NCI-H510A (cell line): Measurements from ENCODE around the gene CYP26A1.

Experiments used
- DNase-seq: peaks from one replicate; lab custom pipeline; 2025; lab: John Stamatoyannopoulos, UW

Gene CYP26A1

DNA sequence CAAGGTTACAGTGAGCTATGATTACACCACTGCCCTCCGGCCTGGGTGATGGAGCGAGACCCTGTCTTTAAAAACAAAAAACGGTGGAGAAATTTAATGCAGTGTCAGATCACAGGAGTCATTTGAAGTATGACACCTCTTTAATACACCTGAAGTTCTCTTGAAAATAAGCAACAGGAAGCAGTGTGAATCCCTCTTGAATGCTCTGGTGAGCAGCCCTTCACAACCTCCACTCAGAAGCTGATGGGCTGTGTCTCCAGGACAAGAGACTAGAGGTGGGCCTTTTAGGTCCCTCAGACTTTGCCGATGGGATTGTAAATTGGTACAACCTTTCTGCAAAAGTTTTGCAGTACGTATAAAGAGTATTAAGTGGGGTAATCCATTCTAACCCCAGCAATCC, 50.1 kb downstream of the CYP26A1 start:
- no peak for DNase-seq

DNA sequence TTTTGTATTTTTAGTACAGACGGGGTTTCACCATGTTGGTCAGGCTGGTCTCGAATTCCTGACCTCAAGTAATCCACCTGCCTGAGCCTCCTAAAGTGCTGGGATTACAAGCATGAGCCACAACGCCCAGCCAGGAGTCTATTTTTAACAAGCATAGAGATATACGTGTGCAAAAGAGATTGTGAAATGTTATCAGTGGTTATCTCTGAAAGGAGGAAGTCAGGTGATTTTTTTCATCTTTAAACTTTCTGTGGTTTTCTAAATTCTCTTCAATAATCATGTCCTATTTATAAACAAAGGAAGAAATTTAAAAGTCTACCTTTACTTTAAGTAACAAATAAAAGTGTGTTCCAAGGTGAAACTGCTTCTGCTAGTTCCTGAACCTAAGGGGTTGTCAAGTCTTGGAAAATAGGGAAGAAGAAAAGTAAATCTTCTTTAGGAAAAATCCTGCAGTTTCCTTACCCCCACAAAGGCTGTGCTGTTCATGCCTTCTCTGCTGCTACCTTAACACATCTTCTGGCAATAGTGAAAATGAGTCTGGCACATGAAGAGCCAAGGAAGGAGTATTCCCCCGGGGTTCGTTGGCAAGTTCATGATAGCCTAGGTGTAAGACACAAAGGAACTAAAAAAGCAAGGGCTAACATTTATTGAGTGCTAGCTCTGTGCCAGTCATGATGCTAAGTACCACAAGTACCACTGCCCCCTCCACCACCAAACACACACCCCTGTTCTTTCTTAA, 51.1 kb downstream of the CYP26A1 start:
- DNase-seq, result no peak

DNA sequence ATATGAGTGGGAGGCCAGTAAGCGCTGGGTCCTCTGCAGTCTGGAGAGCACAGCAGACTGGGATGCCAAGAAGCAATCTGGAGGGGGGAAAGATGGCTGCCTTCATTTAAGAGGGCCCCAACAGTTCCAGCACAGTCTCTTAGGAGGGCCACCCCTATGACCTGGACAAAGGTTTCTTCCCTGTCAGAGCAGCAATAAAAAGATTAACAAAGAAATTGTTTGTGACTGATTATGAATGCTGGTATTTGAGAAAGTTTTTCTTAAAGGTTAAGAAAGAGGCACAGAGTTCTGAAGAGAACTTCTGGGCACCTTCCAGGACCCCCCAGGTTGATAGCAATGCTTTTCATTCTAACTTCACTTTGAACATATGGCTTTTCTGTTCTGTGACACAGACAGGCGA, 52.3 kb downstream of the CYP26A1 start:
- DNase-seq, result no peak

DNA sequence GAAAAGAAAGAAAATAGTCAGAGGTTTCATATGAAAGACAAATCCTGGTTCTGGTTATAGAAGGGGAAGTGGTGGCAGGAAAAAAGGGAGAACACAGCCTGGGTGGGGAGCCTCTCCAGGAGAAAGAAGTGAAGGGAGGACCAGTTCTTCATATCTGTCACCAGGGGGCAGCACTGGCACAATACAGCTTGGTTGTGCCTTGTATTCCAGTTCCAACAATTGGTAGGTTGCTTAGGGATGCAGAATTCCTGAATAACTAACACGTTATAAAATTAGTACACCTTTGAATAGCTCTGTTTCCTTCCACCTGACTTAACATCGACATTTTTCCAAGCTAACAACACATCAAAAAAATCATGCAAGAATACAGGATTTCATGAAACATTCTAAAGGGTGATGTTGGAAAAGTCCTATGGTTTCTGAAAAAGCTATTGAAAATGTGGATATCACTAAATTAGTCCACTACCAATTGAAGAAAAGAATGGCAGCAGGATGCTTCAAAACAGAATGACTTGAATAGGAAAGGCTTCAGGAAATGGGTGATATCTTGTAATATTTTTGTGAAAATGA, 52.9 kb downstream of the CYP26A1 start:
- DNase-seq, result no peak
